Esophagus muscularis mucosa (tissue), 4 donors: ENCODE measurements around the gene FKBP2.

ENCODE experiments used
- CTCF ChIP-seq, 3 experiments: fragments of 200-600 bp in 2 of 3; fragments of 450-650 bp in 1 of 3; sonication (generic) in 2 of 3; IDR thresholded peaks; one replicate each; pipeline ENCODE4 v1.5.1; 2017 to 2019; ENCODE audit warnings: antibody characterized with exemption in 3 of 3, mild to moderate bottlenecking in 2 of 3, moderate library complexity in 1 of 3
- EP300 ChIP-seq: sonication (generic); formaldehyde crosslinking; IDR thresholded peaks from one replicate; pipeline ENCODE4 v1.6.1; 2017; ENCODE audit warnings: antibody characterized with exemption
- POLR2A ChIP-seq: fragments of 450-650 bp; IDR thresholded peaks from one replicate; pipeline ENCODE4 v1.6.1; 2017; ENCODE audit warnings: antibody characterized with exemption, moderate library complexity, mild to moderate bottlenecking, low read depth

GRCh38 chr11:64218628-64219353 lies 22.1 kb upstream of the FKBP2 start:
- TF ChIP-seq EP300 (no peak), CTCF (IDR thresholded peaks at IDR 0.05) (no peak), POLR2A (no peak)
